Sigmoid colon (tissue), 7 donors: ENCODE measurements around the gene U2AF2. TPM values are rescaled to one million over a fixed set of nuclear protein-coding genes. Genes with fewer than 3 reads are reported as not detected.

ENCODE experiments used
- DNase-seq: peaks from one replicate; pipeline ENCODE4 v3.0.0-alpha.2; 2019
- H3K27ac ChIP-seq, 4 donors: fragments of 200-600 bp; sonication (generic); one replicate each; pipeline ENCODE4 v1.5.1; 2016 to 2019; ENCODE audit warnings: mild to moderate bottlenecking in 1 of 4
- H3K27me3 ChIP-seq, 3 donors: fragments of 200-600 bp; sonication (generic); one replicate each; pipeline ENCODE4 v1.5.1; 2019; ENCODE audit warnings: mild to moderate bottlenecking in 1 of 3
- H3K36me3 ChIP-seq, 4 donors: fragments of 200-600 bp; sonication (generic); one replicate each; pipeline ENCODE4 v1.5.1; 2016 to 2019
- H3K4me1 ChIP-seq, 4 donors: fragments of 200-600 bp; sonication (generic); one replicate each; pipeline ENCODE4 v1.5.1; 2017 to 2019
- H3K4me3 ChIP-seq, 4 donors: fragments of 200-600 bp; sonication (generic); one replicate each; pipeline ENCODE4 v1.5.1; 2017 to 2019; ENCODE audit warnings: mild to moderate bottlenecking in 2 of 4, moderate library complexity in 1 of 4
- H3K9me3 ChIP-seq, 4 donors: fragments of 200-600 bp in 3 of 4; sonication (generic) in 3 of 4; one replicate each; pipeline versions ENCODE4 v1.5.1 to v1.6.1; 2013 to 2019
- EP300 ChIP-seq, 4 donors: sonication (generic); formaldehyde crosslinking; IDR thresholded peaks; one replicate each; pipeline ENCODE4 v1.6.1; 2017; ENCODE audit warnings: antibody characterized with exemption in 4 of 4
- POLR2A ChIP-seq, 2 donors: fragments of 450-650 bp; IDR thresholded peaks; one replicate each; pipeline ENCODE4 v1.6.1; 2016; ENCODE audit warnings: antibody characterized with exemption in 2 of 2, mild to moderate bottlenecking in 2 of 2, moderate library complexity in 2 of 2
- POLR2AphosphoS5 ChIP-seq, 4 donors: sonication (generic); formaldehyde crosslinking; IDR thresholded peaks; one replicate each; pipeline ENCODE4 v1.6.1; 2017; ENCODE audit warnings: antibody characterized with exemption in 4 of 4
- WGBS, 2 donors: extraction: QIAGEN DNeasy Blood & Tissue Kit; methylation state at CpG; one replicate each; pipeline ENCODE4 v1.1.7; 2013; 5-methylcytosine and 5-hydroxymethylcytosine counted together
- intact Hi-C: fragments of 100-400 bp; cut with DNase I; formaldehyde crosslinking; loops from one replicate; pipeline ENCODE4 v1.15.1; 2023
- polyA plus RNA-seq, 3 donors: library from polyadenylated mRNA; stranded (reverse); fragments of 200-250 nt; gene quantifications; one replicate each; pipeline ENCODE4 v1.2.3, GENCODE V29; 2013
- total RNA-seq, 4 donors: library from RNA; depleted of rRNA; stranded (reverse); fragments of >200 nt; gene quantifications; one replicate each; pipeline ENCODE4 v1.1.0, GENCODE V29; 2016
- TF ChIP-seq, protein P1 (sequence below), 4 experiments: fragments of 450-650 bp in 3 of 4; fragments of 200-600 bp in 1 of 4; IDR thresholded peaks; one replicate each; pipeline ENCODE4 v1.5.1; 2016 to 2019; ENCODE audit warnings: antibody characterized with exemption in 4 of 4, mild to moderate bottlenecking in 3 of 4, moderate library complexity in 2 of 4
- donor health status: healthy with polysubstance abuse.
- donor health status: Bipolar disorder and iron deficiency.
- donor health status: healthy.

The U2AF2 gene
- total and polyA plus RNA-seq, 7 donors = 52.1 to 162 (median 79.7) TPM

DNA sequence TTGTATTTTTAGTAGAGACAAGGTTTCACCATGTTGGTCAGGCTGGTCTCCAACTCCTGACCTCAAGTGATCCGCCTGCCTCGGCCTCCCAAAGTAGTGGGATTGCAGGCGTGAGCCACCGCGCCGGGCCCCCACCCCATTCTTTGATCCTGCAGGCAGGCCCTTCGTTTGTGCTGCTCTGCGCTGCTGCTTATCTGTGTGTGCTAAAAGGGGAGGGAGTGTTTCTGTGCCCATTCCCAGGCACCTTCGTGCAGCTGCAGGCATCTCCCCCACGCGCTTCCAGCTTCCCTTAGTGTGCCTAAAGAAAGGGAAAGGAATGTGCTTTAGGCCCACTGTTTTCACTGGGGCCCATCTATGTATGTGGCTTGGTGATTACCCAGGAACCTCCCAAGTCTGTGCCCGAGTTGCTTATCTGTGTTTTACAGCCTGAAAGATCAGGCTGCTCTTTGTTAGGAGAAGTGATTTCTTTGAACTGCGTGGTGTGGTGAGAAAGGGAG lies 47.3 kb downstream of the U2AF2 start:
- Histone ChIP-seq H3K27me3 (no peaks in the 10 kb centered on the region), H3K36me3 (peaks cover 0 to 19% (median 4%) of the 10 kb centered on the region in 4 donors), H3K27ac (no peak overlapping the region), H3K4me1 (peaks cover 0 to 3% (median 0%) of the 10 kb centered on the region in 4 donors), H3K9me3 (no peaks in the 10 kb centered on the region), H3K4me3 (no peak overlapping the region)
- 14 to 66% methylated on average over 13 of the region's 13 CpGs for WGBS, 2 donors
- TF ChIP-seq, protein P1, sequence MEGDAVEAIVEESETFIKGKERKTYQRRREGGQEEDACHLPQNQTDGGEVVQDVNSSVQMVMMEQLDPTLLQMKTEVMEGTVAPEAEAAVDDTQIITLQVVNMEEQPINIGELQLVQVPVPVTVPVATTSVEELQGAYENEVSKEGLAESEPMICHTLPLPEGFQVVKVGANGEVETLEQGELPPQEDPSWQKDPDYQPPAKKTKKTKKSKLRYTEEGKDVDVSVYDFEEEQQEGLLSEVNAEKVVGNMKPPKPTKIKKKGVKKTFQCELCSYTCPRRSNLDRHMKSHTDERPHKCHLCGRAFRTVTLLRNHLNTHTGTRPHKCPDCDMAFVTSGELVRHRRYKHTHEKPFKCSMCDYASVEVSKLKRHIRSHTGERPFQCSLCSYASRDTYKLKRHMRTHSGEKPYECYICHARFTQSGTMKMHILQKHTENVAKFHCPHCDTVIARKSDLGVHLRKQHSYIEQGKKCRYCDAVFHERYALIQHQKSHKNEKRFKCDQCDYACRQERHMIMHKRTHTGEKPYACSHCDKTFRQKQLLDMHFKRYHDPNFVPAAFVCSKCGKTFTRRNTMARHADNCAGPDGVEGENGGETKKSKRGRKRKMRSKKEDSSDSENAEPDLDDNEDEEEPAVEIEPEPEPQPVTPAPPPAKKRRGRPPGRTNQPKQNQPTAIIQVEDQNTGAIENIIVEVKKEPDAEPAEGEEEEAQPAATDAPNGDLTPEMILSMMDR (IDR thresholded peaks at IDR 0.05) = no peak
- TF ChIP-seq POLR2AphosphoS5 (IDR thresholded peaks at IDR 0.05) (no peak), EP300 (IDR thresholded peaks at IDR 0.05) (no peak), POLR2A (IDR thresholded peaks at IDR 0.05) (no peak)
- DNase-seq = no peak
- intact Hi-C loops = no loop called here

DNA sequence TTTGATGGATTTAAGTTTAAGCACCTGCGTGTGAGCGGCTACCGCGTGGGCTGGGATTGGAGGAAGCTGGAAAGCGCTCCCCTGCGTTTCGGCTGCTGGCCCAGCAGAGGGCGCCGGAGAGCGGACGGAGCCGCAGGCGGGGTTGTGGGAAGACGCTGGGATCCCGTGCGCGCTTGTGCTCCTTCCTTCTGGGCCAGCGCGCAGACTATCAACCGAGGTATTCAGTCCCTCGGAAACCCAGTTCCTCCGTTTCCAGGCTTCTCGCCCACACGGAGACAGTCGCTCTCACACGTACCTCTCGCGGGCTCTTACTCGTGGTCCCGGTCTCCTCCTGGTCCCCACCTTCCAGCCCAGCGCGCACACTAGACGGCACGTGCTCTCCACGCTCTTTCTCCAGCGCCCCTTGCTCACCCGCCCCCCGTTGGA lies 49.0 kb downstream of the U2AF2 start:
- TF ChIP-seq EP300 (IDR thresholded peaks at IDR 0.05) = no peak
- TF ChIP-seq, protein P1 (IDR thresholded peaks at IDR 0.05) = peak in 3 of 4 experiments; percentile 50 to 90 (median 55)
- no peak overlapping the region for H3K4me3 ChIP-seq
- WGBS, 2 donors = 53 to 62% methylated on average over 38 of the region's 38 CpGs
- intact Hi-C loops = no loop called here
- H3K27ac ChIP-seq = no peak overlapping the region
- DNase-seq = no peak
- H3K9me3 ChIP-seq = no peaks in the 10 kb centered on the region
- peaks cover 0 to 12% (median 4%) of the 10 kb centered on the region in 4 donors for H3K36me3 ChIP-seq
- no peaks in the 10 kb centered on the region for H3K27me3 ChIP-seq
- peaks cover 0 to 3% (median 0%) of the 10 kb centered on the region in 4 donors for H3K4me1 ChIP-seq

DNA sequence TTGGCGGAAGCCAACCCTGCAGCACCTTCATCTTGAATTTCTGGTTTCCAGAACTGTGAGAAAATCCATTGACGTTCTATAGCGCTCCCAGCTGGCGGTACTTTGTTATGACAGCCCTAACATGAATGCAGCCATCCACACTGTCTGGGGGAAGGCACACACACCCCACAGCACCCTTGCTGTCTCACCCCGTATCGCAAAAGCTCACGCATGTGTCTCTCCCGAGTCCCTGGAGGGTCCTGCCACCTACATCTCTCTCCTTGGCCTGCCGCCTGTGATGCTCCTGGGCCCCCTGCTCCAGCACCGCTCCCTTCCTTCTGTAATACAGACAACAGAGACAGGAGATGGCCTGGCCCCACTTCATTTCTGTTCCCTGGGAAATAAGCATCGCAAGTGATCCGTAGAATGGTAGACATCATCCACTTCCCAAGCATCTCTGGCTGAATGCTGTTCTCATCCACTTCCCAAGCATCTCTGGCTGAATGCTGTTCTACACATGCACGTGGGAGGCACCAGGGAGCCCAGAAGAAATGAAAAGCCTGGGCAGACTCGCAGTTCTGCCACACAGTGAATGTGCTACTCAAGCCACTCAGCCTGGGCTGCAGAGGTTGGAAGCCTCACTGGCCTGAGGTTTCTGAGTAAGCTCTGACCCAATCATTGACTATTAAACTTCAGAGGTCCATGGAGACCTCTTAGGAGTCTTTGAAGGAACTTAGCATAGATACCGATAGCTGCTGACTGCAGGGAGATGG lies 49.8 kb downstream of the U2AF2 start:
- no peak for TF ChIP-seq EP300 (IDR thresholded peaks at IDR 0.05)
- TF ChIP-seq, protein P1 (IDR thresholded peaks at IDR 0.05) = no peak
- no peak for TF ChIP-seq POLR2A (IDR thresholded peaks at IDR 0.05)
- no peak for TF ChIP-seq POLR2AphosphoS5 (IDR thresholded peaks at IDR 0.05)
- Histone ChIP-seq H3K4me1 (peaks cover 0 to 3% (median 0%) of the 10 kb centered on the region in 4 donors), H3K4me3 (no peak overlapping the region), H3K9me3 (no peaks in the 10 kb centered on the region), H3K27me3 (no peaks in the 10 kb centered on the region), H3K36me3 (peaks cover 0 to 12% (median 4%) of the 10 kb centered on the region in 4 donors), H3K27ac (no peak overlapping the region)
- DNase-seq = no peak
- WGBS, 2 donors = 92 to 93% methylated on average over 15 of the region's 15 CpGs
- intact Hi-C loops = no loop called here

DNA sequence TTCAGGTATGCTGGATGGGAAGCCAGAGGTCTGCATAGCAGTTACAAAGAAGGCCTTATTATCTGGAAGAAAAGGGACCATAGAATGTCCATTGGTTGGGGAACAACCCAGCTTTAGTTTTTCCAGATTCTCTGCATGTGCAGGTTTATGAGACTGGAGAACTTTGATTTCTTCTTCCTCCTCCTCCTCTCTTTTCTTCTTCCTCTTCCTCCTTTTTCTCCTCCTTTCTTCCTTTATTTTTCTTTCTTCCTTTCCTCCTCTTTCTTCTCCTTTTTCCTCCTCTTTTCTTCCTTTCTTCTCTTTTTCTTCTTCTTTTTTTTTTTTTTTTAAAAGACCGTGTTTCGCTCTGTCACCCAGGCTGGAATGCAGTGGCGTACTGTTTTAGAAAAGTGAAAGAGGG lies 51.1 kb downstream of the U2AF2 start:
- intact Hi-C loops = no loop called here
- H3K36me3 ChIP-seq = peaks cover 0 to 6% (median 0%) of the 10 kb centered on the region in 4 donors
- H3K4me1 ChIP-seq = peaks cover 0 to 3% (median 0%) of the 10 kb centered on the region in 4 donors
- no peak for TF ChIP-seq EP300 (IDR thresholded peaks at IDR 0.05)
- no peak for TF ChIP-seq POLR2AphosphoS5 (IDR thresholded peaks at IDR 0.05)
- no peak for TF ChIP-seq POLR2A (IDR thresholded peaks at IDR 0.05)
- TF ChIP-seq, protein P1 (IDR thresholded peaks at IDR 0.05) = no peak
- 91 to 92% methylated on average over 3 of the region's 3 CpGs for WGBS, 2 donors
- H3K9me3 ChIP-seq = no peaks in the 10 kb centered on the region
- H3K27me3 ChIP-seq = no peaks in the 10 kb centered on the region
- no peak for DNase-seq
- H3K27ac ChIP-seq = no peak overlapping the region
- H3K4me3 ChIP-seq = no peak overlapping the region
